Spleen (tissue), 11 donors: Measurements from ENCODE around the gene MAN1B1. TPM values are rescaled to one million over a fixed set of nuclear protein-coding genes. Genes with fewer than 3 reads are reported as not detected.
A peak's percentile ranks its signal among the peaks of the same experiment; 100 is the strongest.

Source experiments
- DNase-seq: peaks from one replicate; pipeline ENCODE4 v3.0.0-alpha.2; 2020
- H3K27ac ChIP-seq, 8 donors: fragments of 200-600 bp; sonication (generic) in 7 of 8; 1 replicate in 4 of 8; 2 replicates in 4 of 8; pipeline versions ENCODE4 v1.5.0 to v1.8.0; 2016 to 2021; ENCODE audit warnings: inconsistent platforms in 4 of 8, mild to moderate bottlenecking in 4 of 8, moderate library complexity in 1 of 8
- H3K27me3 ChIP-seq, 7 donors: fragments of 200-600 bp; sonication (generic) in 6 of 7; replicated peaks in 1 of 7; 1 replicate in 4 of 7; 2 replicates in 3 of 7; pipeline versions ENCODE4 v1.5.0 to v1.8.0; 2016 to 2021; ENCODE audit warnings: inconsistent platforms in 3 of 7, mild to moderate bottlenecking in 1 of 7
- H3K36me3 ChIP-seq, 6 donors: fragments of 200-600 bp; sonication (generic) in 5 of 6; 1 replicate in 4 of 6; 2 replicates in 2 of 6; pipeline versions ENCODE4 v1.5.0 to v1.8.0; 2016 to 2021; ENCODE audit warnings: inconsistent platforms in 2 of 6
- H3K4me1 ChIP-seq, 6 donors: fragments of 200-600 bp; sonication (generic) in 5 of 6; 1 replicate in 3 of 6; 2 replicates in 3 of 6; pipeline versions ENCODE4 v1.5.0 to v1.8.0; 2016 to 2021; ENCODE audit warnings: inconsistent platforms in 3 of 6
- H3K4me3 ChIP-seq, 8 donors: fragments of 200-600 bp; sonication (generic) in 7 of 8; 1 replicate in 4 of 8; 2 replicates in 4 of 8; pipeline versions ENCODE4 v1.5.0 to v1.8.0; 2016 to 2021; ENCODE audit warnings: inconsistent platforms in 4 of 8, mild to moderate bottlenecking in 4 of 8, moderate library complexity in 2 of 8
- H3K9me3 ChIP-seq, 8 donors: fragments of 200-600 bp; sonication (generic) in 7 of 8; 1 replicate in 4 of 8; 2 replicates in 4 of 8; pipeline versions ENCODE4 v1.5.0 to v1.8.0; 2016 to 2021; ENCODE audit warnings: inconsistent platforms in 4 of 8
- CTCF ChIP-seq, 11 experiments: fragments of 200-600 bp in 7 of 11; fragments of 450-650 bp in 4 of 11; sonication (generic) in 4 of 11; IDR thresholded peaks in 8 of 11; conservative IDR thresholded peaks in 3 of 11; 1 replicate in 7 of 11; 2 replicates in 4 of 11; pipeline versions ENCODE4 v1.4.0 to v1.8.0; 2016 to 2021; ENCODE audit warnings: antibody characterized with exemption in 11 of 11, inconsistent platforms in 4 of 11, mild to moderate bottlenecking in 1 of 11
- POLR2A ChIP-seq, 3 donors: fragments of 450-650 bp; IDR thresholded peaks; one replicate each; pipeline ENCODE4 v1.5.1; 2017; ENCODE audit warnings: antibody characterized with exemption in 3 of 3, mild to moderate bottlenecking in 1 of 3
- POLR2AphosphoS5 ChIP-seq, 3 donors: sonication (generic); formaldehyde crosslinking; IDR thresholded peaks; one replicate each; pipeline ENCODE4 v1.5.1; 2017; ENCODE audit warnings: antibody characterized with exemption in 3 of 3
- WGBS, 5 donors: extraction: QIAGEN DNeasy Blood & Tissue Kit in 3 of 5; methylation state at CpG; one replicate each; pipeline versions ENCODE4 v1.1.5 to v1.1.7; 2013 to 2018; 5-methylcytosine and 5-hydroxymethylcytosine counted together
- intact Hi-C: fragments of 100-400 bp; cut with DNase I; formaldehyde crosslinking; loops from one replicate; pipeline ENCODE4 v1.15.0; 2023; ENCODE audit warnings: low total_unique reads
- polyA plus RNA-seq, 3 donors: library from polyadenylated mRNA; stranded (reverse); fragments of 200-250 nt; gene quantifications; one replicate each; pipeline ENCODE4 v1.2.1, GENCODE V29; 2013
- total RNA-seq, 7 donors: library from RNA; depleted of rRNA in 3 of 7; stranded (reverse); fragments of >200 nt in 3 of 7; fragmentation: NEBNext Ultra II Directional in 4 of 7; extraction: Animal tissue kit (Norgen Biotek cat#: 25700) in 4 of 7; gene quantifications; one replicate each; pipeline versions ENCODE4 v1.1.0 to v1.2.1, GENCODE V29; 2016 to 2021
- donor health status: healthy with polysubstance abuse.
- donor health status: DM: no; HTN: no; CAD: no; lungs with moderate emphysema.
- donor health status: DM: no; HTN: no; CAD: no.
- donor health status: Bipolar disorder and iron deficiency.
- donor health status: healthy.
- donor health status: DM: no; HTN: no; CAD: no.
- donor health status: DM: yes; HTN: yes; CAD: no.

Gene MAN1B1
- total and polyA plus RNA-seq, 10 donors = 43.2 to 112 (median 52.8) TPM

DNA sequence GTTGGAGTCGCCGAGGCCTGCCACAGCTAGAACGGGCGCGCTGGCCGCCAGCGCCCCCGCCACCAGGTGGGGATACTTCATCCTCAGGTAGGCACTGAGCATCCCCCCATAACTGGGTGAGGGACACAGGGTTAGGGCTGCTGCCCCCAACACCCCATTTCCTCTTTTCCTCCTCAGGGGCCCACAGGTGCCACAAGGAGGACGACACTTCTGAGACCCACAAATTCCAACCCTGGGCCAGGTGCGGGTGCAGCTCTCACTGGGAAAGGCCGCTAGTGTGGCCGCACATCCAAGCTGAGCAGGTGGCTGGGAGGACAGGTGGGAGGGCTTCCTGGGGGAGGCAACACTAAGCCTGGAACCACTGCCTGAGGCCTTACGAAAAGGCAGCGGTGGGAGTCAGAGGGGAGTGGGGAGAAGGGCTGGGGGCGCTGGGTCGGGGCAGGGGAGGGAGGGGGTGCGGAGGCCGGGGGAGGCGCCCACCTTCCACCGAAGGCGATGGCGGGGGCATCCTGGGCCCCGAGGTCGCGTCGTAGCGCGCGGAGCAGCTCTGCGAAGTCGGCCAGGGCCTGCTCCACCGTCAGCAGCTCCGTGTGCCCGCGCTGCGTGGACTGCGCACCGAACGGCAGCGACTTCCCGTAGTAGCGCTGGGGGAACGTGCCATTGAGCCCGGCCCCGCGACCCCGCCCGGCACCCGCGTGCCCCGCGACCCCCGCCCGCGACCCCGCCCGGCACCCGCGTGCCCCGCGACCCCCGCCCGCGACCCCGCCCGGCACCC is 26.8 kb downstream of the MAN1B1 start:
- peak overlapping the region in 6 of 8 donors; percentile 17 to 94 (median 72) for H3K4me3 ChIP-seq
- TF ChIP-seq CTCF (IDR thresholded peaks at IDR 0.05 in 8 of 11, conservative IDR thresholded peaks at IDR 0.05 in 3 of 11) (no peak), POLR2A (IDR thresholded peaks at IDR 0.05) (no peak), POLR2AphosphoS5 (IDR thresholded peaks at IDR 0.05) (peak in 1 of 3 donors; percentile 3)
- DNase-seq = no peak
- peaks cover 8 to 33% (median 20%) of the 10 kb centered on the region in 6 donors for H3K4me1 ChIP-seq
- H3K36me3 ChIP-seq = peaks cover 0 to 49% (median 42%) of the 10 kb centered on the region in 6 donors
- 32 to 57% (median 40%) methylated on average over 20 to 64 of the region's 66 CpGs for WGBS, 5 donors
- H3K27me3 ChIP-seq = no peaks in the 10 kb centered on the region
- H3K27ac ChIP-seq = peak overlapping the region in 1 of 8 donors; percentile 79
- no peaks in the 10 kb centered on the region for H3K9me3 ChIP-seq
- intact Hi-C loops = no loop called here

DNA sequence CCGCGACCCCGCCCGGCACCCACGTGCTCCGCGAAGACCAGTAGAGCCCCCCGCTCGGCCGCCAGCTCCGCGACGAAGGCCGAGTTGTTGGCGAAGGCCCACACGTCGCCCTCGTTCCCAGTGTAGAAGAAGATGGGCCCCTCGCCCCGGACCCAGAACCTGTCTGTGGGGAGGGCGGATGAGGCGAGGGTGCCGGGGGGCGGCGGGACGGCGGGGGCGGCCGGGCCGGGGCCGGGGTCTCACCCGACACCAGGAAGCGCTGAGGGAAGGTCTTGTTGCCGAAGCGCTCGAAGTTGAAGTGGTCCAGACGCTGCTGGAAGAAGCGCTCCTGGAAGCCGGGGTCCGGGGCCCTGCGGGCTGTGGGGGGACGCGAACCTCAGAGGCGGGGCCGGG is 27.4 kb downstream of the MAN1B1 start:
- Histone ChIP-seq H3K4me3 (peak overlapping the region; percentile 64 to 94 (median 74)), H3K27me3 (no peaks in the 10 kb centered on the region), H3K4me1 (peaks cover 8 to 39% (median 22%) of the 10 kb centered on the region in 6 donors), H3K9me3 (no peaks in the 10 kb centered on the region), H3K36me3 (peaks cover 0 to 42% (median 35%) of the 10 kb centered on the region in 6 donors), H3K27ac (peak overlapping the region in 6 of 8 donors; percentile 43 to 81 (median 74))
- WGBS, 5 donors = 0 to 1% (median 1%) methylated on average over 9 to 45 of the region's 45 CpGs; no CpG with 5 or more reads in 1 of the 5 donors
- TF ChIP-seq POLR2A (IDR thresholded peaks at IDR 0.05) (no peak), POLR2AphosphoS5 (IDR thresholded peaks at IDR 0.05) (no peak), CTCF (IDR thresholded peaks at IDR 0.05 in 8 of 11, conservative IDR thresholded peaks at IDR 0.05 in 3 of 11) (no peak)
- no peak for DNase-seq
- intact Hi-C loops = no loop called here

DNA sequence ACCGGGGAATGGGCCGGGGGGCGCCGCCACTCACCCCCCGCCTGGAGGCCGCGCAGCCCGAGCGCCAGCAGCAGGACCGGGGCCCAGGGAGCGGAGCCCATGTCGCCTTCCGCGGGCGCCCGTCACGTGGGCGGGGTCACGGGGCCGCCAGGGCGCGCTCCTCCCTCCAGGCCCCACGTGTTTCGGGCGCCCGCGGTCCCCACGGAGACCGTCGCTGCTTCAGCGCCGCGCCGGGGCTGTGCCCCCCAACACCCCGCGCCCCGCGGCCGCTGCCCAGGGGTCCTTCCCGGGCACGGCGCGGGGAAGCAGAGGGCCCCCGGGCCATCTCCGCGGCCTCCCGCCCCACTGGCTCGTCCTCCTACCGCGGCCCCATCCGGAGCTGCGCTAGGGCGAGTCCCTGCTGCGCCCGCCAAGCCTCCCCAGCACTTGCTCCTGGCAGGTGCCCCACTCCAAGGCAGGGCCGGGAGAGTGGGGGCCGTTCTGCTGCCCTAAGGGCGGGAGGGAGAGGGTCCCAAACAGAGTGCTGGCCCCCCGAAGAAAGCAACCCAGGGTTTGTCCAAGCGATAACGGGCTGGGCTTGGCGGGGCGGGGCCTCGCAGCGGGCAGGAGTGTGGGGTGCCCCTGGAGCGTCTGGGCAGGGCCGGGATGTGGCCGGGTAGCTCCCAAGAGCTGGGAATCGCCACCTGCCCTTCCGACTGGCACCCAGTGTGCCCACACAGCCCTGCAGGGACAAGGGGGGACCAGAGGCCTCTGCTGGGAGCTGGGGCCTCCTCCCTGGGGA is 28.0 kb downstream of the MAN1B1 start, which contains the start of gene DPP7:
TSS of gene DPP7 (minus strand) at position 121 of the 781 bp plus-strand sequence. CDS start at position 101, 20 bp downstream.
- 3 to 12% (median 8%) methylated on average over 13 to 70 of the region's 70 CpGs for WGBS, 5 donors
- TF ChIP-seq POLR2A (IDR thresholded peaks at IDR 0.05) (no peak), CTCF (IDR thresholded peaks at IDR 0.05 in 8 of 11, conservative IDR thresholded peaks at IDR 0.05 in 3 of 11) (peak in 1 of 11 experiments; percentile 9), POLR2AphosphoS5 (IDR thresholded peaks at IDR 0.05) (peak; percentile 77 to 78 (median 77))
- Histone ChIP-seq H3K4me3 (peak within 1 kb of the TSS; percentile 64 to 94 (median 74)), H3K4me1 (peaks cover 8 to 43% (median 22%) of the 10 kb centered on the region in 6 donors), H3K36me3 (peaks cover 0 to 37% (median 30%) of the 10 kb centered on the region in 6 donors), H3K27ac (peak within 1 kb of the TSS in 6 of 8 donors; percentile 43 to 81 (median 74)), H3K27me3 (no peaks in the 10 kb centered on the region), H3K9me3 (no peaks in the 10 kb centered on the region)
- intact Hi-C loops = loop anchor here (5.0 kb wide), 1 partner anchor 107 kb away; the partner anchor contains the start of gene RNF208
- DNase-seq = peak; percentile 96
